MM.1S (cell line): ENCODE results near the gene AP5Z1.

ENCODE experiments used
- DNase-seq: peaks from one replicate; pipeline ENCODE4 v3.0.0-alpha.2; 2015
- H2AFZ ChIP-seq: fragments of 300-600 bp; sonication (generic); 2 replicates; pipeline ENCODE4 v1.6.0; 2016; ENCODE audit warnings: antibody characterized with exemption, low read length
- H3F3A ChIP-seq: fragments of 300-600 bp; sonication (generic); 2 replicates; pipeline ENCODE4 v1.6.1; 2016; ENCODE audit warnings: mild to moderate bottlenecking, antibody characterized with exemption, low read length, moderate library complexity, mixed read lengths; ENCODE audit not compliant: insufficient read depth
- H3K27ac ChIP-seq: fragments of 300-600 bp; sonication (generic); 2 replicates; pipeline ENCODE4 v1.5.1; 2016; ENCODE audit warnings: mild to moderate bottlenecking, low read length
- H3K27me3 ChIP-seq: fragments of 300-600 bp; sonication (generic); replicated peaks from 2 replicates; pipeline ENCODE4 v1.6.0; 2016; ENCODE audit warnings: low read length; ENCODE audit not compliant: insufficient read depth
- H3K36me3 ChIP-seq: fragments of 300-600 bp; sonication (generic); replicated peaks from 2 replicates; pipeline ENCODE4 v1.6.1; 2016; ENCODE audit warnings: mild to moderate bottlenecking, low read length, mixed read lengths; ENCODE audit not compliant: insufficient read depth
- H3K4me1 ChIP-seq: fragments of 300-600 bp; sonication (generic); 2 replicates; pipeline ENCODE4 v1.6.1; 2016; ENCODE audit warnings: low read length, mixed read lengths
- H3K4me2 ChIP-seq: fragments of 300-600 bp; sonication (generic); 2 replicates; pipeline ENCODE4 v1.6.0; 2016; ENCODE audit warnings: low read depth, low read length
- H3K4me3 ChIP-seq: fragments of 300-600 bp; sonication (generic); 2 replicates; pipeline ENCODE4 v1.5.1; 2016; ENCODE audit warnings: low read length, mixed read lengths
- H3K79me2 ChIP-seq: fragments of 300-600 bp; sonication (generic); 2 replicates; pipeline ENCODE4 v1.6.1; 2016; ENCODE audit warnings: mixed run types, low read length, mixed read lengths
- H3K9ac ChIP-seq: fragments of 300-600 bp; sonication (generic); 2 replicates; pipeline ENCODE4 v1.6.1; 2016; ENCODE audit warnings: low read length, mixed read lengths
- H3K9me2 ChIP-seq: fragments of 300-600 bp; sonication (generic); replicated peaks from 2 replicates; pipeline ENCODE4 v1.6.1; 2016; ENCODE audit warnings: mild to moderate bottlenecking, low read length, mixed read lengths; ENCODE audit not compliant: insufficient read depth
- H3K9me3 ChIP-seq: fragments of 300-600 bp; sonication (generic); replicated peaks from 2 replicates; pipeline ENCODE4 v1.6.1; 2016; ENCODE audit warnings: mild to moderate bottlenecking, low read length, mixed read lengths; ENCODE audit not compliant: insufficient read depth
- H4K20me1 ChIP-seq: fragments of 300-600 bp; sonication (generic); 2 replicates; pipeline ENCODE4 v1.6.1; 2016; ENCODE audit warnings: mild to moderate bottlenecking, low read length, moderate library complexity, mixed read lengths; ENCODE audit not compliant: insufficient read depth
- EZH2 ChIP-seq: fragments of 300-600 bp; sonication (generic); optimal IDR thresholded peaks from 2 replicates; pipeline ENCODE3; 2017; ENCODE audit warnings: low read depth, mild to moderate bottlenecking, antibody characterized with exemption, low read length, mixed read lengths
- EZH2phosphoT487 ChIP-seq: fragments of 300-600 bp; sonication (generic); IDR thresholded peaks from 2 replicates; pipeline ENCODE4 v1.6.1; 2018; ENCODE audit warnings: antibody characterized with exemption, low read length
- TF ChIP-seq, protein P1 (sequence below): fragments of 300-600 bp; sonication (generic); IDR thresholded peaks from 2 replicates; pipeline ENCODE4 v1.5.1; 2016; ENCODE audit warnings: antibody characterized with exemption, low read length, mixed read lengths

AP5Z1 gene

DNA sequence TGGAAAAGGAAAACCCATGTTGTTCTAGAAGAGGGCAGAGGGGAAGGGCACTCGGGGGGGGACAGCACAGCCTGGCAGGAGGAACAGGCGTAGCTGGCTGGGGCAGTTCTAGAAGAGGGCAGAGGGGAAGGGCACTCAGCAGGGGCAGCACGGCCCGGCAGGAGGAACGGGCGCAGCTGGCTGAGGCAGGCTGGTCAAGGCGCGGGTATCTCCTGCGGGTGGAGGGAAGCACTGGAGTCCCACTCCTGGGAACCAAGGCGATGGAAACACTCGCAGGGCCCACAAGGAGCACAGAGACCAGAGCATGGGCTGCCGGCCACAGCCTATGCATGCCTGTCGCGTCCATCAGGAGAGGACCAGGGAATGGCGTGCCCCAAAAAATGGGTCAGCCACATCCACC is 49.7 kb downstream of the AP5Z1 start:
- Histone ChIP-seq H3K4me3 (no peak overlapping the region), H3K9ac (no peak overlapping the region), H3K4me1 (no peaks in the 10 kb centered on the region), H3F3A (no peaks in the 10 kb centered on the region), H3K4me2 (no peak overlapping the region), H3K27me3 (peaks cover 59% of the 10 kb centered on the region), H2AFZ (no peak overlapping the region), H3K79me2 (no peaks in the 10 kb centered on the region), H3K9me3 (no peaks in the 10 kb centered on the region), H3K27ac (no peak overlapping the region), H3K9me2 (no peaks in the 10 kb centered on the region), H3K36me3 (no peaks in the 10 kb centered on the region), H4K20me1 (no peaks in the 10 kb centered on the region)
- DNase-seq: no peak
- TF ChIP-seq EZH2phosphoT487 (no peak), EZH2 (no peak)
- TF ChIP-seq, protein P1, sequence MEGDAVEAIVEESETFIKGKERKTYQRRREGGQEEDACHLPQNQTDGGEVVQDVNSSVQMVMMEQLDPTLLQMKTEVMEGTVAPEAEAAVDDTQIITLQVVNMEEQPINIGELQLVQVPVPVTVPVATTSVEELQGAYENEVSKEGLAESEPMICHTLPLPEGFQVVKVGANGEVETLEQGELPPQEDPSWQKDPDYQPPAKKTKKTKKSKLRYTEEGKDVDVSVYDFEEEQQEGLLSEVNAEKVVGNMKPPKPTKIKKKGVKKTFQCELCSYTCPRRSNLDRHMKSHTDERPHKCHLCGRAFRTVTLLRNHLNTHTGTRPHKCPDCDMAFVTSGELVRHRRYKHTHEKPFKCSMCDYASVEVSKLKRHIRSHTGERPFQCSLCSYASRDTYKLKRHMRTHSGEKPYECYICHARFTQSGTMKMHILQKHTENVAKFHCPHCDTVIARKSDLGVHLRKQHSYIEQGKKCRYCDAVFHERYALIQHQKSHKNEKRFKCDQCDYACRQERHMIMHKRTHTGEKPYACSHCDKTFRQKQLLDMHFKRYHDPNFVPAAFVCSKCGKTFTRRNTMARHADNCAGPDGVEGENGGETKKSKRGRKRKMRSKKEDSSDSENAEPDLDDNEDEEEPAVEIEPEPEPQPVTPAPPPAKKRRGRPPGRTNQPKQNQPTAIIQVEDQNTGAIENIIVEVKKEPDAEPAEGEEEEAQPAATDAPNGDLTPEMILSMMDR: no peak

DNA sequence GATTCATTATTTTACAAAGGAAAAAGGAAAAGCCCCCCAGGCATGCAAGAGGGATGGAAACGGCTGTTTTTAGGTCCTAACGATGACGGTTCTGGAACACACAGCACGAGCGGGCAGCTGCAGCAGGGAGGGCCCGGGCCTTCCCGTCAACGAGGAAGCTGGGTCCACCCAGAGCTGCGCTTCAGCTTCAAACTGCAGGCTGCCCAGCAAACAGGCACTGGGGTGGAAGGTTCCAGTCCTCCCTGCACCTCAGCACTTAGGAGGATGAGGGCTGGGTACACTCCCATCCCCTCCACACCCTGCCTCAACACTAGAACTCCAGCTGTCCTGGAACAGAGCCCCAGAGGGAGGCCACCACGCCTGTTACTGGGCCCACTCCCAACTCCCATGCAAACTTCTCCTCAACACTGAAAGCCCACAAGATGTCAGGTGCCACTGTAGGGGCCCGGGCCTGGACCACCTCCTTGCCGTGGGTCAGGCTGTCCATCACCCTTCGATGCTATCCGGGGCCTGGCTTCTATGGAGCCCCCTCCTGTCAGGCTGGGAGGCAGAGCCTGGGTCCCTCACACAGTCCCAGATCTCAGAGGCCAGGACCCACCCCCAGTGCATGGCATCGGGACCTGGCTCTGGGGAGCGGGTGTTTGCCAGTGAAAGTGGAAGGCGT is 53.4 kb downstream of the AP5Z1 start:
- Histone ChIP-seq H4K20me1 (no peaks in the 10 kb centered on the region), H3K79me2 (no peaks in the 10 kb centered on the region), H3K27me3 (peaks cover 53% of the 10 kb centered on the region), H3K9me2 (no peaks in the 10 kb centered on the region), H3K4me3 (no peak overlapping the region), H3K9ac (no peak overlapping the region), H3K27ac (no peak overlapping the region), H3K36me3 (no peaks in the 10 kb centered on the region), H2AFZ (no peak overlapping the region), H3K9me3 (no peaks in the 10 kb centered on the region), H3F3A (no peaks in the 10 kb centered on the region), H3K4me2 (no peak overlapping the region), H3K4me1 (no peaks in the 10 kb centered on the region)
- TF ChIP-seq EZH2phosphoT487 (no peak), EZH2 (no peak)
- TF ChIP-seq, protein P1: no peak
- DNase-seq: no peak

DNA sequence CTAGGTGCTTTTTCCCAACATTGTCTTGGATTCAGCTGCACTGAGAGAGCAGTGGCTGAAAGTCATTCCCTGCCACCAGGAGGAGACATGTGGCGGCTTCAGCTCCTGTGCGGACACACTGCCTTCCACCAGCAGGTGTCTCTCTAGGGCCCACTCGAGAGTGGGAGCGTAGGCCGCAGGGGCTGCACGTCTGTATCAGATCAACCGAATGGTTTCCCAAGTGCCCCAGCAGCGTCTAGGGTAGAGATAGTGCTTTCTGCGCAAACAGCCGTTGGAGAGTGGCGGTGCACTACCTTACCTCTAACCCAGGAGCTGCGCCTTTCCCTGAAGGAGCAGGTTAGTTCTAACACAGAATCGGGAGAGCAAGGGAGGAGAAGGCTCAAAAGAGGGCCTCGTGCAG is 54.8 kb downstream of the AP5Z1 start:
- Histone ChIP-seq H3K27ac (no peak overlapping the region), H3K9me2 (no peaks in the 10 kb centered on the region), H3K36me3 (no peaks in the 10 kb centered on the region), H3K4me1 (no peaks in the 10 kb centered on the region), H3K9ac (no peak overlapping the region), H2AFZ (no peak overlapping the region), H3F3A (no peaks in the 10 kb centered on the region), H3K27me3 (peaks cover 46% of the 10 kb centered on the region), H3K9me3 (no peaks in the 10 kb centered on the region), H4K20me1 (no peaks in the 10 kb centered on the region), H3K79me2 (no peaks in the 10 kb centered on the region), H3K4me2 (no peak overlapping the region), H3K4me3 (no peak overlapping the region)
- TF ChIP-seq, protein P1: peak; percentile 53
- TF ChIP-seq EZH2 (no peak), EZH2phosphoT487 (no peak)
- DNase-seq: no peak
